HG02571 (cell line): ENCODE results near the gene ERVK3-1.

ENCODE experiments used
- ATAC-seq: cut with Tn5 transposase; IDR thresholded peaks from one replicate; pipeline ENCODE4 v1.9.1; 2021; ENCODE audit warnings: mild to moderate bottlenecking, moderate library complexity; ENCODE audit not compliant: unreplicated experiment

Gene ERVK3-1

DNA sequence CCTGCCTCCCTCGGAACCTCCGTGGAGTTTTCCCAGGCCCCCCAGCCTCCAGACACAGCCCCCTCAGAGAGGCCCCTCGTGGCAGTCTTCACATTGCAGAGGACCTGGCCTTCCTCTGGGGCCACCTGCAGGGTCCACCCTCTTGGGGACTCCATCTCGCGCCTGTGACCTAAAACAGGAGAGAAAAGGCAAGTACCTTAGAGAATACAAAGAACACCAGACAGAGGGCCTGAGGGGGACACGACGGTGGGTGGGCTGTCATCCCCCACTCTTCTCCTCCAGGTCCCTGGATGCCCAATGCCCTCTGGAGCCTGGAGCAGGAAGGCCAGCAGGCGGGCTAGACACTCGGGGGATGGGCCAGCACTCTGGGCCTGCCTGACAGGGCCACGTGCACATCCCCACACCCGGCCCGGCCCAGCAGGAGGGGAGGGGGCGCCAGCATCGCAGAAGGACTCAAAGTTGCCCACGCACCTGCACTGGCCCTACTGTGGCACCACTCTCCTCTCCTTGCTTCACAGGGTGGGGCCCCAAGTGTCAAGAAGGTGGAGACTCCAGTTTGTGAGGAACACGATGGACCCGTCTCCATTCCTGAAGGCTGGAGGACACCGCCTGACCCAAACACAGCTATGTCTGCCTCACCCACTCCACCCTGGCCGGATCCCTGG is 52.4 kb downstream of the ERVK3-1 start:
- ATAC-seq, result no peak

DNA sequence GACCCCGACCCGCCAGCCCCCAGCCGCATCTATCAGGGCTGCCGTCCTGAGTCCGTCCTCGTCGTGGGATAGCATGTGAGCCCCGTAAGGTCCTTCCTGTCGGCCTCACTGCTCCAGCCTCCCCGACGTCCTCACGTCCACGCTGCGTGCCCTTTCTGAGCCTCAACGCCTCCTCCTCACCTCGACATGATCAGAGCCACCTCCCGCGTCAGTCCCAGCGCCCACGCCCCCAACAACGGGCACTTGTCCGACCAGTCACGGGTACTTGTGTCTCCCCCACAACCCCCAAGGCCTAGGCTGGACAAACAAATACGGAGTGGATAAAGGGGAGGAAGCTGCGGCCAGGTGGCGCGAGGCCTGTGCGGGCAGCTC is 56.7 kb downstream of the ERVK3-1 start:
- ATAC-seq, result peak; percentile 5

- ATAC-seq, result peak; percentile 89
Observed at GRCh38 chr19:58362272-58362994, 57.3 kb downstream of the ERVK3-1 start, which contains the start of gene ZNF497. Gene ZNF497, minus strand, starts transcription at chr19:58362751. Its CDS starts 5,116 bp downstream, at chr19:58357635.

- ATAC-seq, result no peak
Observed at GRCh38 chr19:58364146-58364545, 59.0 kb downstream of the ERVK3-1 start.
